ENCODE data around the gene CUX1. TPM values are rescaled to one million over a fixed set of nuclear protein-coding genes. Genes with fewer than 3 reads are reported as not detected.

Gene CUX1
- total and polyA plus RNA-seq, 5 donors: 54.1 to 146 (median 109) TPM

GRCh38 chr7:101935521-101936141, 118.2 kb downstream of the CUX1 start:
- H3K27me3 ChIP-seq (ENCODE audit: control insufficient read depth, insufficient read depth): no peaks in the 10 kb centered on the region
- WGBS: 38% methylated on average over 14 of the region's 14 CpGs
- H3K4me3 ChIP-seq (ENCODE audit: low read length): no peak overlapping the region
- peaks cover 13% of the 10 kb centered on the region for H3K4me1 ChIP-seq (ENCODE audit: control insufficient read depth, insufficient read depth, low read length)
- peak overlapping the region; percentile 93 for H3K27ac ChIP-seq (ENCODE audit: low read length)
- ATAC-seq: peak; percentile 87 to 94
- no peaks in the 10 kb centered on the region for H3K9me3 ChIP-seq (ENCODE audit: control insufficient read depth, low read length)
- peak; percentile 83 to 89 (median 88) for DNase-seq
- intact Hi-C loops (cut with DNase I): loop anchor here in 1 of 4 donors (10.0 kb wide), 1 partner anchor 121 kb away; the partner anchor contains the start of gene CUX1

DNA sequence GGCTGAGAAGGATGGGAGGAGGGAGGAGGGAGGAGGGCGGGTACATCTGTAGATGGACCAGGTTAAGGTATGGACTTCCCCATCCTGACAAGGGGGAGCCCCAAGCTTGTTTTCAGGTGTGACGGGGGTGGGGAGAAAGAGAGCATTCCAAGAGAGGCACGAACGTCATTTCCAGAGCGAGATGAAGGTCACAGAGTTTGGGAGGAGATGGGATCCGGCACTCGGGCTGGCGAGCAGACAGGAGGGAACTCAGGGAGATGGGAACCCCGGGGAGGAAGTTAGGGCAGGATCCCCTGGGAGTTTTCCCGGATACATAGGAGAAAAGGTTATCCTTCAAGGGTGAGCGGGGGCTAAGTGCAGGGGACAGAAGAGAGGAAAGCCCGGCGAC, 118.8 kb downstream of the CUX1 start:
- Histone ChIP-seq H3K4me1 (ENCODE audit: control insufficient read depth, insufficient read depth, low read length) (peaks cover 15% of the 10 kb centered on the region), H3K27ac (ENCODE audit: low read length) (peak overlapping the region; percentile 93), H3K27me3 (ENCODE audit: control insufficient read depth, insufficient read depth) (no peaks in the 10 kb centered on the region), H3K4me3 (ENCODE audit: low read length) (peak overlapping the region; percentile 30), H3K9me3 (ENCODE audit: control insufficient read depth, low read length) (no peaks in the 10 kb centered on the region)
- intact Hi-C loops (cut with DNase I): loop anchor here in 1 of 4 donors (10.0 kb wide), 1 partner anchor 121 kb away; the partner anchor contains the start of gene CUX1
- DNase-seq (peak in 1 of 3 donors; percentile 75), ATAC-seq (peak; percentile 41 to 59)
- WGBS: 25% methylated on average over 13 of the region's 13 CpGs

- Histone ChIP-seq H3K4me3 (ENCODE audit: low read length) (peak overlapping the region; percentile 30), H3K9me3 (ENCODE audit: control insufficient read depth, low read length) (no peaks in the 10 kb centered on the region), H3K27me3 (ENCODE audit: control insufficient read depth, insufficient read depth) (no peaks in the 10 kb centered on the region), H3K4me1 (ENCODE audit: control insufficient read depth, insufficient read depth, low read length) (peaks cover 15% of the 10 kb centered on the region), H3K27ac (ENCODE audit: low read length) (peak overlapping the region; percentile 93)
- DNase-seq (peak; percentile 68 to 80 (median 76)), ATAC-seq (peak; percentile 45 to 67)
- 23% methylated on average over 19 of the region's 19 CpGs for WGBS
- intact Hi-C loops (cut with DNase I): loop anchor here in 1 of 4 donors (10.0 kb wide), 1 partner anchor 122 kb away; the partner anchor contains the start of gene CUX1
These were observed 119.3 kb downstream of the CUX1 start for GRCh38 chr7:101936611-101937231.

DNA sequence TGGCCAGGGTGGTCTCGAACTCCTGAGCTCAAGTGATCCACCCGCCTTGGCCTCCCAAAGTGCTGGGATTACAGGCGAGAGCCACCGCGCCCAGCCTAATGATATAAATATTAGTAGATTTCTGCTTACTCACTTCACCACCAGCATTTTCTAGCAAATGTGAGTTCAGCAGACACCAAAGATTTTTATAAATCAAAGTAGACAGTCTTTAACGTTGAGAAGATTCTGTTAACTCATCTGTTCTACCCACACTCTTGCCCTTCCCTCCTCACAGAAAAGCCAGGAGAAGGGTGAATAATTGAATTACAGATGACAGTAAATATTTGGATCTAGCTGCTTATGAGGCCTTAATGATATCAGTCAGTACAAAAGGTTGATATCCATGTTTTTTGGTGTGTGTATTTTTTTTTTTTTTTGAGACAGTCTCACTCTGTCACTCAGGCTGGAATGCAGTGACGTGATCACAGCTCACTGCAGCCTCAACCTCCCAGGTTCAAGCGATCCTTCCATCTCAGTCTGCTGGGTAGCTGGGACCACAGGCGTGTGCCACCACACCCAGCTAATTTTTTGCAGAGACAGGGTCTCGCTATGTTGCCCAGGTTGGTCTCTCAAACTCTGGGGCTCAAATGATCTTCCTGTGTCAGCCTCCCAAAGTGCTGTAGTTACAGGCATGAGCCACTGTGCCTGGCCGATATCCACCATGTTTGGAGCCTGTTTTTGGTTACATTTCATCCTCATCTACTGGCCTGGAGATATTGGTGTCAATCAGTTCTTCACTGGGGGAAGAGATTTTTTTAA, 120.5 kb downstream of the CUX1 start:
- ATAC-seq (no peak), DNase-seq (no peak)
- 92% methylated on average over 11 of the region's 11 CpGs for WGBS
- Histone ChIP-seq H3K4me3 (ENCODE audit: low read length) (no peak overlapping the region), H3K9me3 (ENCODE audit: control insufficient read depth, low read length) (no peaks in the 10 kb centered on the region), H3K27ac (ENCODE audit: low read length) (peak overlapping the region; percentile 39), H3K4me1 (ENCODE audit: control insufficient read depth, insufficient read depth, low read length) (peaks cover 16% of the 10 kb centered on the region), H3K27me3 (ENCODE audit: control insufficient read depth, insufficient read depth) (no peaks in the 10 kb centered on the region)
- intact Hi-C loops (cut with DNase I): loop anchor here in 1 of 4 donors (10.0 kb wide), 1 partner anchor 123 kb away; the partner anchor contains the start of gene CUX1

- peaks cover 17% of the 10 kb centered on the region for H3K4me1 ChIP-seq (ENCODE audit: control insufficient read depth, insufficient read depth, low read length)
- H3K4me3 ChIP-seq (ENCODE audit: low read length): no peak overlapping the region
- H3K27ac ChIP-seq (ENCODE audit: low read length): no peak overlapping the region
- H3K27me3 ChIP-seq (ENCODE audit: control insufficient read depth, insufficient read depth): no peaks in the 10 kb centered on the region
- intact Hi-C loops (cut with DNase I): loop anchor here in 1 of 4 donors (10.0 kb wide), 1 partner anchor 124 kb away; the partner anchor contains the start of gene CUX1
- no peaks in the 10 kb centered on the region for H3K9me3 ChIP-seq (ENCODE audit: control insufficient read depth, low read length)
- WGBS: 97% methylated on average over 8 of the region's 8 CpGs
- ATAC-seq (no peak), DNase-seq (peak in 1 of 3 donors; percentile 20)
These were observed 121.8 kb downstream of the CUX1 start for GRCh38 chr7:101939136-101939695.

DNA sequence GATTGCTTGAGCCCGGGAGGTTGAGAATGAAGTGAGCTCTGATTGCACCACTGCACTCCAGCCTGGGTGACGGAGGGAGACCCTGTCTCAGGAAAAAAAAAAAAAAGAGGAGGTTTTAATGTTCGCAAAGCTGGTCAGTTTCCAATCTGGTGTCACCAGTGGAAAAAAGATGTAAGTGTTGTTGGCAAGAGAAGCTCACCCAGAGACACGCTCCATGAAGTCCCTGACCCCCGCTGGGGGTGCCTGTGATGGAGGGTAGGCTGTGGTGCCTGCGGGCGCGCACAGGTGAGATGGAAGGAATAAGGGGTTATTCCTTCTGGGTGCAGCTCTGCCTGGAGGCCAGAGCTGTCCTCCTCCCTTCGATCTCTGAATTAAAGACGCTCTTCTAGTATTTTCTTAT, 122.7 kb downstream of the CUX1 start:
- H3K4me3 ChIP-seq (ENCODE audit: low read length): no peak overlapping the region
- peaks cover 14% of the 10 kb centered on the region for H3K4me1 ChIP-seq (ENCODE audit: control insufficient read depth, insufficient read depth, low read length)
- ATAC-seq (no peak), DNase-seq (peak in 1 of 3 donors; percentile 24)
- no peaks in the 10 kb centered on the region for H3K9me3 ChIP-seq (ENCODE audit: control insufficient read depth, low read length)
- 90% methylated on average over 10 of the region's 10 CpGs for WGBS
- H3K27me3 ChIP-seq (ENCODE audit: control insufficient read depth, insufficient read depth): no peaks in the 10 kb centered on the region
- H3K27ac ChIP-seq (ENCODE audit: low read length): peak overlapping the region; percentile 12
- intact Hi-C loops (cut with DNase I): no loop called here

DNA sequence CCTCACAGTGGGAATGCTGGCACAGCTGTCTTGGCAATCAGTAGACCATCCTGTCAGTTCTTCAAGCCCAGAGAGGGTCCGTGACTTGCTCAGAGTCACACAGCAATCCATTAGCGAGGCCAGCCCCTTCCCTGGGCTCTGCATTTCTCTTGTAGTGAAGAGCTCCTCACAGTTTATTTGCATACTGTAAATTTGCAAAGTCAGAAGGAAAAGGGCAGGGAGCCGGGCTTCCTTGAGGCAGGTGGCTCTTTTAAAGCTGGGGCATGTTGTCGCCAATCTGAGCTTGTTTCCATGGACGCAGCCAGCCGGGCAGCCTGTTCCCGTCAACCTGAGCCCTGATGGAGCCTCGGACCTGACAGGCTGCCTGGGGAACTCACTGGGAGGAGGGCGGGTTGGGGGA, 123.4 kb downstream of the CUX1 start:
- 69% methylated on average over 9 of the region's 9 CpGs for WGBS
- H3K9me3 ChIP-seq (ENCODE audit: control insufficient read depth, low read length): no peaks in the 10 kb centered on the region
- peak overlapping the region; percentile 54 for H3K27ac ChIP-seq (ENCODE audit: low read length)
- H3K4me1 ChIP-seq (ENCODE audit: control insufficient read depth, insufficient read depth, low read length): peaks cover 12% of the 10 kb centered on the region
- H3K4me3 ChIP-seq (ENCODE audit: low read length): no peak overlapping the region
- intact Hi-C loops (cut with DNase I): no loop called here
- H3K27me3 ChIP-seq (ENCODE audit: control insufficient read depth, insufficient read depth): no peaks in the 10 kb centered on the region
- no peak for ATAC-seq
- DNase-seq: peak in 1 of 3 donors; percentile 69

DNA sequence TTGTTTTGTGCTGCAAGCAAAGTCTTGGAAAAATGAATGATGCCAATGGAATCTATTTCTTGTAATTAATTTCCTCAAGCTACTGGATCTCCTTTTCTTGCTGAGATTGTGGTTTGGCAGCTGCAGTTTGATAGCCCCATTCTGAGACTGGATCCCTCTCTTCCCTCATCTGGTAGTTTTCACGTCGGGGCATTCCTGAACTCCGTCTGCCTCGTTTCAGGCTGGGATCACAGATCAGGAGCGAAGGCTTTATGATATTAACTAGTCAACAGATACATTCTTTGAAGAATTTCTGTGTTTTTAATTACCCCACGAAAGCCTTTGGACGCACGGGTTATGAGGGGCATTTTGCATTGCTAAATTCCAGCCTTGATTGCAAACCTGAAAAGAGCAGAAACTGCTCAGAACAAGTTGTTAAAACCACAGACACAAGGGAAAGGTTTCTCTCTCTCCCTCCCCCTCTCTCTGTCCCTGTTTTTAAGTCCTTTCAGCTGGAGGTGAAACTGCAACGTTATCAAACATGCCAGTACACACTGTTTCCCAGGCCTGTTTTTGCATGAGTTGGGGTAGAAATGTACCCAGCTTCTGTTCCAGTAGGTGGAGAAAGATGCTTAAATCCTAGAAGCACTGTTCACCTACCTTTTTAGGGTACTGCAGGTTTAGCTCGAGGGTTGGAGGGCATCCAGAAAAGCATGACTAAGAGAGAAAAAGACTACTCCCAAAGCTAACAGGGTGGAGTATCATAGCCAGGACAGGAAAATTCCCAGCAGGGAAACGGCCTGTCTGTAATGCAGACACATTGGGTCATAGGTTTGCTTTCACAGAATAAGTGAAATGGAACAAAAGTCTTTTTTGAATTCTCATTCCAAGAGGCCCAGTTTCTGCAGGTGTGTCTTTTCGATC, 124.3 kb downstream of the CUX1 start:
- no peak overlapping the region for H3K4me3 ChIP-seq (ENCODE audit: low read length)
- peak; percentile 42 to 85 for ATAC-seq
- H3K4me1 ChIP-seq (ENCODE audit: control insufficient read depth, insufficient read depth, low read length): peaks cover 10% of the 10 kb centered on the region
- no peaks in the 10 kb centered on the region for H3K27me3 ChIP-seq (ENCODE audit: control insufficient read depth, insufficient read depth)
- peak in 1 of 3 donors; percentile 48 for DNase-seq
- intact Hi-C loops (cut with DNase I): no loop called here
- H3K27ac ChIP-seq (ENCODE audit: low read length): peak overlapping the region; percentile 61
- H3K9me3 ChIP-seq (ENCODE audit: control insufficient read depth, low read length): no peaks in the 10 kb centered on the region
- WGBS: 48% methylated on average over 12 of the region's 12 CpGs

DNA sequence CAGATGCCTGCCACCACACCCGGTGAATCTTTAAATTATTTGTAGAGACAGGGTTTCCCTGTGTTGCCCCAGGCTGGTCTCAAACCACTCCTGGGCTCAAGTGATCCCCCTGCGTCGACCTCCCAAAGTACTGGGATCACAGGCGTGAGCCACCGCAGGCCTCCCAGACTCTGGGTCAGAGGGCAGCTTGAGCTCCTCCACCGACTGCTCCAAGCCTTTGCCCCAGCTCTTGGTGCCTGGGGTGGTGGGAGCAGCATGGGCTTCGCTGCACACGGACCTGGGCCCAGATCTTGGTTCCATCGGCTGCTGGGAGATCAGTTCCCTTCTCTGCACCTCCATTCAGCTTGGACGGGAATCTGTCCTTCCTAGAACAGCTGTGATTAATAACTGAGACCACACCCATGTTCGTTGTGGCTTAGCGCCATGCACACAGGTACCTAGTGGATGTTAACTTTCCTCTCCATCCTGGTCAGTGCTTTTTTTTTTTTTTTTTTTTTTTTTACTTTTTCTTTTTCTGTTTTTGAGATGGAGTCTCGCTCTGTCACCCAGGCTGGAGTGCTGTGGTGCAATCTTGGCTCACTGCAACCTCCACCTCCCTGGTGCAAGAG, 125.3 kb downstream of the CUX1 start:
- intact Hi-C loops (cut with DNase I): no loop called here
- Histone ChIP-seq H3K4me3 (ENCODE audit: low read length) (no peak overlapping the region), H3K27ac (ENCODE audit: low read length) (peak overlapping the region; percentile 63), H3K9me3 (ENCODE audit: control insufficient read depth, low read length) (no peaks in the 10 kb centered on the region), H3K4me1 (ENCODE audit: control insufficient read depth, insufficient read depth, low read length) (peaks cover 14% of the 10 kb centered on the region), H3K27me3 (ENCODE audit: control insufficient read depth, insufficient read depth) (no peaks in the 10 kb centered on the region)
- 89% methylated on average over 13 of the region's 13 CpGs for WGBS
- ATAC-seq (peak; percentile 15 to 20), DNase-seq (peak in 1 of 3 donors; percentile 26)

Measured in right cardiac atrium (tissue), 5 donors.